Glomerular endothelial cell (primary cell): ENCODE measurements around the gene EPX. TPM values are rescaled to one million over a fixed set of nuclear protein-coding genes. Genes with fewer than 3 reads are reported as not detected.

Experiments used
- DNase-seq: peaks from one replicate; pipeline ENCODE4 v3.0.0-alpha.2; 2011; ENCODE audit warnings: low read depth, low spot score; ENCODE audit errors: extremely low read depth
- total RNA-seq: library from RNA; depleted of rRNA; stranded (reverse); fragments of >200 nt; gene quantifications from 2 replicates; pipeline ENCODE4 v1.2.3, GENCODE V29; 2015

The EPX gene
- total RNA-seq, 1 donor from 2014 or later: not detected

- DNase-seq: no peak
These were observed 57.0 kb downstream of the EPX start for GRCh38 chr17:58249270-58250133.

- no peak for DNase-seq
These were observed 58.0 kb downstream of the EPX start for GRCh38 chr17:58250344-58251011.

GRCh38 chr17:58252141-58252540 lies 59.6 kb downstream of the EPX start:
- no peak for DNase-seq

GRCh38 chr17:58253082-58253481 lies 60.6 kb downstream of the EPX start:
- no peak for DNase-seq

Other genes with a start within 250 kb of the EPX start
- 19.8 and 27.3 TPM in 2 replicates for gene CUEDC1, start 237.3 kb upstream of the EPX start, total RNA-seq
- 39.2 and 56.5 TPM in 2 replicates for gene VEZF1, start 204.5 kb upstream of the EPX start, total RNA-seq
- gene SRSF1, start 185.5 kb upstream of the EPX start, total RNA-seq: 150 and 159 TPM in 2 replicates
- gene DYNLL2, start 109.3 kb upstream of the EPX start, total RNA-seq: 10.8 and 11.8 TPM in 2 replicates
- gene OR4D1, start 44.3 kb upstream of the EPX start, total RNA-seq: not detected in 2 replicates
- not detected in 2 replicates for gene OR4D2, start 25.7 kb upstream of the EPX start, total RNA-seq
- 4.7 and 13.8 TPM in 2 replicates for gene MKS1, start 26.5 kb downstream of the EPX start, total RNA-seq
- not detected in 2 replicates for gene LPO, start 45.9 kb downstream of the EPX start, total RNA-seq
- gene MPO, start 88.2 kb downstream of the EPX start, total RNA-seq: 0.12 and 0.24 TPM in 2 replicates
- 0.05 and 0.06 TPM in 2 replicates for gene TSPOAP1, start 136.1 kb downstream of the EPX start, total RNA-seq
- 45.0 and 45.8 TPM in 2 replicates for gene SUPT4H1, start 159.5 kb downstream of the EPX start, total RNA-seq
- 0.05 TPM in 1 of 2 replicates, not detected in the other for gene RNF43, start 224.8 kb downstream of the EPX start, total RNA-seq